Sigmoid colon (tissue), 7 donors: ENCODE results near the gene PACRG. TPM values are rescaled to one million over a fixed set of nuclear protein-coding genes. Genes with fewer than 3 reads are reported as not detected.

Experiments
- DNase-seq: peaks from one replicate; pipeline ENCODE4 v3.0.0-alpha.2; 2019
- H3K27ac ChIP-seq, 4 donors: fragments of 200-600 bp; sonication (generic); one replicate each; pipeline ENCODE4 v1.5.1; 2016 to 2019; ENCODE audit warnings: mild to moderate bottlenecking in 1 of 4
- H3K27me3 ChIP-seq, 3 donors: fragments of 200-600 bp; sonication (generic); one replicate each; pipeline ENCODE4 v1.5.1; 2019; ENCODE audit warnings: mild to moderate bottlenecking in 1 of 3
- H3K36me3 ChIP-seq, 4 donors: fragments of 200-600 bp; sonication (generic); one replicate each; pipeline ENCODE4 v1.5.1; 2016 to 2019
- H3K4me1 ChIP-seq, 4 donors: fragments of 200-600 bp; sonication (generic); one replicate each; pipeline ENCODE4 v1.5.1; 2017 to 2019
- H3K4me3 ChIP-seq, 4 donors: fragments of 200-600 bp; sonication (generic); one replicate each; pipeline ENCODE4 v1.5.1; 2017 to 2019; ENCODE audit warnings: mild to moderate bottlenecking in 2 of 4, moderate library complexity in 1 of 4
- H3K9me3 ChIP-seq, 4 donors: fragments of 200-600 bp in 3 of 4; sonication (generic) in 3 of 4; one replicate each; pipeline versions ENCODE4 v1.5.1 to v1.6.1; 2013 to 2019
- CTCF ChIP-seq, 4 experiments: fragments of 450-650 bp in 3 of 4; fragments of 200-600 bp in 1 of 4; IDR thresholded peaks; one replicate each; pipeline ENCODE4 v1.5.1; 2016 to 2019; ENCODE audit warnings: antibody characterized with exemption in 4 of 4, mild to moderate bottlenecking in 3 of 4, moderate library complexity in 2 of 4
- EP300 ChIP-seq, 4 donors: sonication (generic); formaldehyde crosslinking; IDR thresholded peaks; one replicate each; pipeline ENCODE4 v1.6.1; 2017; ENCODE audit warnings: antibody characterized with exemption in 4 of 4
- POLR2A ChIP-seq, 2 donors: fragments of 450-650 bp; IDR thresholded peaks; one replicate each; pipeline ENCODE4 v1.6.1; 2016; ENCODE audit warnings: antibody characterized with exemption in 2 of 2, mild to moderate bottlenecking in 2 of 2, moderate library complexity in 2 of 2
- POLR2AphosphoS5 ChIP-seq, 4 donors: sonication (generic); formaldehyde crosslinking; IDR thresholded peaks; one replicate each; pipeline ENCODE4 v1.6.1; 2017; ENCODE audit warnings: antibody characterized with exemption in 4 of 4
- WGBS, 2 donors: extraction: QIAGEN DNeasy Blood & Tissue Kit; methylation state at CpG; one replicate each; pipeline ENCODE4 v1.1.7; 2013; 5-methylcytosine and 5-hydroxymethylcytosine counted together
- intact Hi-C: fragments of 100-400 bp; cut with DNase I; formaldehyde crosslinking; loops from one replicate; pipeline ENCODE4 v1.15.1; 2023
- polyA plus RNA-seq, 3 donors: library from polyadenylated mRNA; stranded (reverse); fragments of 200-250 nt; gene quantifications; one replicate each; pipeline ENCODE4 v1.2.3, GENCODE V29; 2013
- total RNA-seq, 4 donors: library from RNA; depleted of rRNA; stranded (reverse); fragments of >200 nt; gene quantifications; one replicate each; pipeline ENCODE4 v1.1.0, GENCODE V29; 2016
- donor health status: healthy with polysubstance abuse.
- donor health status: Bipolar disorder and iron deficiency.
- donor health status: healthy.

Gene PACRG
- total and polyA plus RNA-seq, 7 donors, result 0.12 to 6.9 (median 0.95) TPM; not detected in 2

- no peak for DNase-seq
- Histone ChIP-seq H3K27me3 (no peaks in the 10 kb centered on the region), H3K4me1 (no peaks in the 10 kb centered on the region), H3K27ac (no peak overlapping the region), H3K9me3 (no peaks in the 10 kb centered on the region), H3K4me3 (no peak overlapping the region), H3K36me3 (no peaks in the 10 kb centered on the region)
- TF ChIP-seq POLR2A (IDR thresholded peaks at IDR 0.05) (no peak), POLR2AphosphoS5 (IDR thresholded peaks at IDR 0.05) (no peak), CTCF (IDR thresholded peaks at IDR 0.05) (no peak), EP300 (IDR thresholded peaks at IDR 0.05) (no peak)
- 84 to 90% methylated on average over 6 of the region's 6 CpGs for WGBS, 2 donors
- intact Hi-C loops, result no loop called here
Observed at GRCh38 chr6:163063561-163063960, 335.8 kb downstream of the PACRG start.

GRCh38 chr6:163064397-163064796 lies 336.6 kb downstream of the PACRG start:
- Histone ChIP-seq H3K27ac (no peak overlapping the region), H3K4me1 (no peaks in the 10 kb centered on the region), H3K27me3 (no peaks in the 10 kb centered on the region), H3K9me3 (no peaks in the 10 kb centered on the region), H3K4me3 (no peak overlapping the region), H3K36me3 (no peaks in the 10 kb centered on the region)
- TF ChIP-seq CTCF (IDR thresholded peaks at IDR 0.05) (no peak), POLR2A (IDR thresholded peaks at IDR 0.05) (no peak), POLR2AphosphoS5 (IDR thresholded peaks at IDR 0.05) (no peak), EP300 (IDR thresholded peaks at IDR 0.05) (no peak)
- 93 to 95% methylated on average over 5 of the region's 5 CpGs for WGBS, 2 donors
- intact Hi-C loops, result no loop called here
- DNase-seq, result no peak

GRCh38 chr6:163066200-163066599 lies 338.4 kb downstream of the PACRG start:
- TF ChIP-seq POLR2A (IDR thresholded peaks at IDR 0.05), result no peak
- no peak for TF ChIP-seq EP300 (IDR thresholded peaks at IDR 0.05)
- TF ChIP-seq CTCF (IDR thresholded peaks at IDR 0.05), result no peak
- no peak for TF ChIP-seq POLR2AphosphoS5 (IDR thresholded peaks at IDR 0.05)
- Histone ChIP-seq H3K4me1 (no peaks in the 10 kb centered on the region), H3K27ac (no peak overlapping the region), H3K9me3 (no peaks in the 10 kb centered on the region), H3K27me3 (no peaks in the 10 kb centered on the region), H3K36me3 (no peaks in the 10 kb centered on the region), H3K4me3 (no peak overlapping the region)
- no peak for DNase-seq
- WGBS, 2 donors, result 85 to 92% methylated on average over 3 of the region's 3 CpGs
- intact Hi-C loops, result no loop called here

GRCh38 chr6:163077134-163077533 lies 349.4 kb downstream of the PACRG start:
- Histone ChIP-seq H3K36me3 (no peaks in the 10 kb centered on the region), H3K4me3 (no peak overlapping the region), H3K27me3 (no peaks in the 10 kb centered on the region), H3K4me1 (no peaks in the 10 kb centered on the region), H3K9me3 (no peaks in the 10 kb centered on the region), H3K27ac (no peak overlapping the region)
- no peak for DNase-seq
- no peak for TF ChIP-seq CTCF (IDR thresholded peaks at IDR 0.05)
- no peak for TF ChIP-seq POLR2A (IDR thresholded peaks at IDR 0.05)
- no peak for TF ChIP-seq EP300 (IDR thresholded peaks at IDR 0.05)
- TF ChIP-seq POLR2AphosphoS5 (IDR thresholded peaks at IDR 0.05), result no peak
- 82 to 90% methylated on average over 8 of the region's 8 CpGs for WGBS, 2 donors
- intact Hi-C loops, result no loop called here

GRCh38 chr6:163078712-163079111 lies 350.9 kb downstream of the PACRG start:
- DNase-seq, result no peak
- H3K36me3 ChIP-seq, result no peaks in the 10 kb centered on the region
- H3K27me3 ChIP-seq, result no peaks in the 10 kb centered on the region
- H3K9me3 ChIP-seq, result no peaks in the 10 kb centered on the region
- H3K4me1 ChIP-seq, result no peaks in the 10 kb centered on the region
- intact Hi-C loops, result no loop called here
- no peak overlapping the region for H3K27ac ChIP-seq
- TF ChIP-seq POLR2A (IDR thresholded peaks at IDR 0.05) (no peak), EP300 (IDR thresholded peaks at IDR 0.05) (no peak), CTCF (IDR thresholded peaks at IDR 0.05) (no peak), POLR2AphosphoS5 (IDR thresholded peaks at IDR 0.05) (no peak)
- H3K4me3 ChIP-seq, result no peak overlapping the region
- WGBS, 2 donors, result 86 to 90% methylated on average over 7 of the region's 7 CpGs
